Colon (tissue), 2 donors: ENCODE measurements around the gene CD151.

ENCODE experiments used
- FAIRE-seq: peaks from 2 replicates; lab custom pipeline; 2012; peaks lifted over from hg19 to GRCh38; lab: Jason Lieb, UNC
- donor health status: control.
- donor health status: control.

Gene CD151

GRCh38 chr11:829176-829846 lies 3.4 kb upstream of the CD151 start:
- no peak for FAIRE-seq

- FAIRE-seq: no peak
Observed at GRCh38 chr11:829847-830294, 2.9 kb upstream of the CD151 start.

GRCh38 chr11:830295-831117 lies 2.2 kb upstream of the CD151 start:
- no peak for FAIRE-seq

- FAIRE-seq: no peak
Observed at GRCh38 chr11:831118-831864, 1.5 kb upstream of the CD151 start.

GRCh38 chr11:831961-832528 lies 707 bp upstream of the CD151 start:
- no peak for FAIRE-seq

- no peak for FAIRE-seq
Observed at GRCh38 chr11:833114-833791, 501 bp downstream of the CD151 start.

GRCh38 chr11:833849-834311 lies 1.1 kb downstream of the CD151 start:
- no peak for FAIRE-seq

- no peak for FAIRE-seq
Observed at GRCh38 chr11:834371-835316, 1.9 kb downstream of the CD151 start.

- FAIRE-seq: no peak
Observed at GRCh38 chr11:836274-836673, 3.5 kb downstream of the CD151 start.

- FAIRE-seq: no peak
Observed at GRCh38 chr11:836700-837099, 3.9 kb downstream of the CD151 start.

GRCh38 chr11:837189-837989 lies 4.6 kb downstream of the CD151 start:
- FAIRE-seq: no peak

- no peak for FAIRE-seq
Observed at GRCh38 chr11:837990-838307, 5.2 kb downstream of the CD151 start.

- FAIRE-seq: no peak
Observed at GRCh38 chr11:838441-839279, 5.9 kb downstream of the CD151 start.

GRCh38 chr11:839280-839623 lies 6.5 kb downstream of the CD151 start:
- no peak for FAIRE-seq

GRCh38 chr11:839875-840617 lies 7.3 kb downstream of the CD151 start:
- FAIRE-seq: no peak

- no peak for FAIRE-seq
Observed at GRCh38 chr11:841981-842369, 9.2 kb downstream of the CD151 start.

- FAIRE-seq: no peak
Observed at GRCh38 chr11:842370-843002, 9.7 kb downstream of the CD151 start, which contains the start of the genes POLR2L and TSPAN4. POLR2L (minus strand) TSS chr11:842529; CDS start chr11:842508, 21 bp downstream. TSPAN4 (plus strand) TSS chr11:842852; CDS start chr11:850305, 7,453 bp downstream.
